ENCODE data around the gene NDUFS7.

The NDUFS7 gene

GRCh38 chr19:1401138-1401888 is 17.6 kb downstream of the NDUFS7 start, which contains the start of gene GAMT:
GAMT (minus strand) TSS chr19:1401542; CDS start chr19:1401476, 66 bp downstream.
- peak; percentile 28 for DNase-seq

GRCh38 chr19:1401889-1402217 is 18.1 kb downstream of the NDUFS7 start:
- no peak for DNase-seq

- DNase-seq = no peak
Measured at GRCh38 chr19:1402411-1403070, 18.8 kb downstream of the NDUFS7 start.

GRCh38 chr19:1406774-1407527 is 23.2 kb downstream of the NDUFS7 start:
- peak; percentile 97 for DNase-seq

GRCh38 chr19:1407528-1408299 is 24.0 kb downstream of the NDUFS7 start, which contains the start of gene DAZAP1:
DAZAP1 (plus strand) TSS chr19:1407586; CDS start chr19:1407774, 188 bp downstream.
- peak; percentile 47 for DNase-seq

- peak; percentile 51 for DNase-seq
Measured at GRCh38 chr19:1408300-1409203, 24.8 kb downstream of the NDUFS7 start.

GRCh38 chr19:1409204-1410005 is 25.7 kb downstream of the NDUFS7 start:
- DNase-seq = no peak

GRCh38 chr19:1410136-1410786 is 26.6 kb downstream of the NDUFS7 start:
- DNase-seq = no peak

- DNase-seq = no peak
Measured at GRCh38 chr19:1410789-1411188, 27.1 kb downstream of the NDUFS7 start.

GRCh38 chr19:1411255-1412191 is 27.8 kb downstream of the NDUFS7 start:
- no peak for DNase-seq

- DNase-seq = no peak
Measured at GRCh38 chr19:1412323-1412923, 28.7 kb downstream of the NDUFS7 start.

GRCh38 chr19:1412995-1413800 is 29.5 kb downstream of the NDUFS7 start:
- DNase-seq = no peak

GRCh38 chr19:1416014-1416841 is 32.5 kb downstream of the NDUFS7 start:
- no peak for DNase-seq

- DNase-seq = no peak
Measured at GRCh38 chr19:1417145-1417544, 33.4 kb downstream of the NDUFS7 start.

- no peak for DNase-seq
Measured at GRCh38 chr19:1417681-1418495, 34.2 kb downstream of the NDUFS7 start.

- DNase-seq = no peak
Measured at GRCh38 chr19:1418496-1418775, 34.7 kb downstream of the NDUFS7 start.
